T47D (cell line): Measurements from ENCODE around the gene COL4A5.
"Not testable (repeated sequence)": the region's sequence is repeated elsewhere in the genome, so short reads cannot be mapped to it uniquely, and the experiment has no call there.

Experiments
- DNase-seq, 2 experiments: peaks; one replicate each; pipeline versions ENCODE4 v3.0.0 to v3.0.0-alpha.2; 2011 to 2012; ENCODE audit warnings: low read depth in 1 of 2, low spot score in 1 of 2
- JUND ChIP-seq: IDR thresholded peaks from 2 replicates; pipeline ENCODE4 v1.6.1; 2012; ENCODE audit warnings: low read depth
- in situ Hi-C: cut with HindIII; loops from 2 replicates; pipeline ENCODE4 v1.10.0; 2016; ENCODE audit warnings: low sequenced_read_pairs, low pct_unique_long_range_greater_than_20kb

Gene COL4A5

DNA sequence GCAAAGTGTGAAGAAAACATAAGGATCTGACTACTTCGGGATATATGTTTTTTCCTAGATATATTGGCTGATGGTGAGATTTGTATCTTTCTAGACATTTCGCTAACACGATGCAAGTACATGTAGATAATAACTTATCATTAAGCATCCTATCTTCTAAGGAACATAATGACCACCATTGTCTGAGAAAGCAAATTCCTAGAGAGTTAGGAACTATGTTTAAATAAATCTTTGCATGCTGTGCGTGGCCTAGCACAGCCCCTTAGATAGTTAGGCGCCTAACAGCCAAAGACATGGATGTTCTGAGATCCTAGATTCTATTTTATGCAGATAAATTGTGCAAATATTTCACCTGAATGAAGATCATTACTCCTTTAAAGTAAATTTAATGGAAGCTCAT is 4.4 kb upstream of the COL4A5 start:
- TF ChIP-seq JUND, result no peak
- DNase-seq, result no peak
- in situ Hi-C loops, result no loop called here

DNA sequence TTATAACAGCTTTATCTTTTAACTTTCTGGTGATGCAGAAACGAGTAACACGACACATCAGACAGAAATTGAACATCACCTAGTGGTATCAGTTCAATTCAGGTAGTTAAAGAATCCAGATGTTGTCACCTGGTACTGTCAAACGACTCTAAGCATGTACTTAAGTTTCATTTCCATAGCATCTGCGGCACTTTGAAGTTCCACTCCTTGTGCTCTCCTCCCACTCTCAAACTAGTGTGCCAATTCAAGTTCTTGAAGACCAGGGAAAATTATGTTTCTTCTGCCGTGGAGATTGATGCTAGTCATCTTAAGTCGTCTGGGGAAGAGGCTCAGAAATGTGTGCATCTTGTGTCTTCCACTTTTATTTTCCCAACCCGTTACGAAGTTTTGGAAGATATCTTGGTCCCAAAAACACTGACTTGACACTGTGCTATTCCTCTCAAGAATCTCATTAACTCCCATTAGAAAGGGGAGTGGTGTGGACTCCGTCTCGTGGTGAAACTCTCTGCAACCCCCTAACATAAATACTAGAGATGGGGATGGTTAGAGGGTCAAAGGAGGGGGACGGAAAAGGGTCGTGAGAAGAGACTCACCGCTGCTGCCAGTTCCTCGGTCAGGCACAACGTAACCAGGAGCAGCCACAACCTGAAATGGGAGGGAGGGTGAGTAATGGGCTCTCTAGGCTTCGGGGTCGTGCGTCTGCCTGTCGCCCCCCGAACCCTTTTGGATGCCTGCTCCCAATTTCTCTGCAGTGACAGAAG is 2.1 kb upstream of the COL4A5 start:
- DNase-seq, result no peak
- TF ChIP-seq JUND, result no peak
- in situ Hi-C loops, result no loop called here

DNA sequence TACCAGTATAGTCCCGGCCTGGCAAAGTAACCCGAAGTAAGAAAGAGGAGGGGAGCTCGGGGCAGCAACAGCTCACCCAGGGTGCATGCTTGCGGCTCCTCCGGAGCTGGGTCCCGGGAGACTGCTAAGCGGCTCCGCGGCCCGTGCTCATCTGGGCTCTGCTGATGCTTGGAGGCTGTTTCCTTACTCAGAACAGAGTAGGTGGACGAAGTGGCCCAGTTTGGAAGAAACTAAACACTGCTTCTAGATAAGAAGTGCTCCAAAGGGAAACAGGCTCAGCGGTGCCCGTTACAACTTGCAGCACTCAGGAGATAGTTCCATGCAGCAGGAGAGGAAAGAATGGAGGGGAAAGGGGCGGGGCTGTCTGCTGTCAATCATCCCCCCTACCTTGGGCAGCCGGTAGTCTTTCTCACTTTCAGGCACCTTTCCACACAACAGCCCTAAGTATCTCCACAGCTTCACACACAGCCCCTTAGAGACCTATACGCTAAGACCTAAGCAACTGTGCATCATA is 1.5 kb upstream of the COL4A5 start, which contains the start of gene COL4A6:
COL4A6 (minus strand) TSS at position 313 of the 514 bp plus-strand sequence; CDS start at position 87, 226 bp downstream.
- TF ChIP-seq JUND, result no peak
- peak in 1 of 2 experiments; percentile 17 for DNase-seq
- in situ Hi-C loops, result no loop called here

DNA sequence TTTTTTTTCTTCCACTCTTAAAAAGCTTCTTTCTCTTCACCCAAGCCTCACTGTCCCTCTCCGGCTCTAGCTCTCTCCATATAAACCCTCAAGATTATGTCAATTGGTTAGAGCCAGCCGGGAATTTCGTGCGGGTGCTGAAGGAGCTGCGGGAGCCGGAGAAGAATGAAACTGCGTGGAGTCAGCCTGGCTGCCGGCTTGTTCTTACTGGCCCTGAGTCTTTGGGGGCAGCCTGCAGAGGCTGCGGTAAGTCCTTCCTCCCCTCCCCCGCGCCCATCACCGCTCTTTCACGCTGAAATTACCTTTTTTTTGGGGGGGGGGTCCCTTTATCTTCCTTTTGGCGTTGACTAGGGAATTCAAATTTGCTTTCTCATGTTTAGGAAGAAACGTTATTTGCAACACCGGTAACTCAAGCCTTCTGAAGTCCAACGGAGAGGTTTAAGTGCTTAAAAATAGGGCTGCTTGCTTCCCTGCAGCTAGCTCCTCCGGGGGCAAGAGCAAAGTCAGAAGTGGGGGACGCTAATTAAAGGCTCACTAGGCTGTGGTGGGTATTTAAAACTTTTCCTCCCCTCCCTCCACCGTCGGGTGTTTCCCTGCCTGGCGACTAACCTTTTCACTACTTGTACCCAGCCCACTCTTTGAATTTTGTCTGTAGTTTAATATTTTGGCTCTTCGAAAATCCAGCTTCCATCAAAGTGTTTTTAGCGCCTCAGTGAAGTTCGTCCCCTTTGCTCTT is 491 bp downstream of the COL4A5 start:
- DNase-seq, result peak in 1 of 2 experiments; percentile 12
- no peak for TF ChIP-seq JUND
- in situ Hi-C loops, result no loop called here

DNA sequence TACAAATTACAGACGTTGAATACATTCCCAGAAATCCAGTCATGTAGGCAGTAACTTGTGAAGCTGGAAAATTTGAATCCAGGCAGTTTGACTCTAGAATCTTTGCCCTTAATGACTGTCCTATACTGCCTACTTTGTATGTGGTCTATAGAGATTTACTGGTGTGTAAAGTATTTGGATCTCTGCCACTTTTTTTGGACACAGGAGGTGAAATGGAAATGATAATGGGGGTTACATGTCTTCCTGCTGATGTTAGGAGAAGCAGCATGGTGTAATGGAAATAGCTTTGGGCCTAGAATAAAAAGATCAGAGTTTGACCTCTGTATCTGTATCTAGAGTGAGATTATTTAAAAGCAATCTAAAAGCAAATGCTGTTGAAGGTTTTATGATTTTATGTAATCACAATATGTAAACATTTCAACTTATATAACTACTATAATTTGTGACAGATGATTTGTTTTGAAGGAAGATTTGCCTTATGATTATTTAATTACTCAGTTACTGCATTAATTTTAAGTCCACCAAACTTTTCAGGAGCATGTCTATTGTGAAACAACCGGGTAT is 3.3 kb downstream of the COL4A5 start:
- DNase-seq, result no peak
- in situ Hi-C loops, result no loop called here
- TF ChIP-seq JUND, result no peak

DNA sequence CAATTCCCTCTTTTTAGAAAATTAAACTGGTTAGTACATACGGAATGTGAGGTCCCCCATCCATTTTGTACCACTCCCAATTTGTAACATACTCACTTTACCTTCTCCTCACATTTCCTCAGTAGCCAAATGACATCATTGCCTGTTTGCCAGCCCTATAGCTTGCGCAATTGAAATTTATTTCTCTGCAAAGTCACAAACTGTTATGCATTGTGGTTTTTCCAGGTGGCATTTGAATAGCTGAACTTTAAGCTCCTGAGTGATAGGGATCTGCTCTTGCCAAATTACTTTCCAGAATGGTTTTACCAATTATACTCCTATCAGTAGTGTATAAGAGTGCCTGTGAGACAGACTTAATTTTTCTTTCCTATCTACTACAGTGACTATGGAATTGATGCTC is 7.7 kb downstream of the COL4A5 start:
- in situ Hi-C loops, result no loop called here
- no peak for TF ChIP-seq JUND
- no peak for DNase-seq

DNA sequence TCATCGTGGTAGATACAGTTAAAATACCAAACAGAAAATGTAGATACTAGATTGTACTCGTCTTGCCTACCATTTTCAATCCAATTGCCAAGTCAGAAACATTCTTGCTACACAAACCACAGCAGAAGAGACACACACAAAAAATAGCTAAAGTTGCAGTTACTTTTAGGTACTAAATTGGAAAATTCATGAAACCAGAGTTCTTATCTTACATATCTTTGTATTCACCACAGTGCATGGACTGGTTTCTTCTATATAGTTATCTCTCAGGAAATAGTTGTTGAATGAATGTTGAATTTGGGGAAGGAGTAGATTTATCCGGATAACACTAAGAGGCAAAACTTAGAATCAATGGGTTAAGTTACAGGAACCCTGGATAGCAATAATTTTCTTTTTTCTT is 14.2 kb downstream of the COL4A5 start:
- no peak for TF ChIP-seq JUND

DNA sequence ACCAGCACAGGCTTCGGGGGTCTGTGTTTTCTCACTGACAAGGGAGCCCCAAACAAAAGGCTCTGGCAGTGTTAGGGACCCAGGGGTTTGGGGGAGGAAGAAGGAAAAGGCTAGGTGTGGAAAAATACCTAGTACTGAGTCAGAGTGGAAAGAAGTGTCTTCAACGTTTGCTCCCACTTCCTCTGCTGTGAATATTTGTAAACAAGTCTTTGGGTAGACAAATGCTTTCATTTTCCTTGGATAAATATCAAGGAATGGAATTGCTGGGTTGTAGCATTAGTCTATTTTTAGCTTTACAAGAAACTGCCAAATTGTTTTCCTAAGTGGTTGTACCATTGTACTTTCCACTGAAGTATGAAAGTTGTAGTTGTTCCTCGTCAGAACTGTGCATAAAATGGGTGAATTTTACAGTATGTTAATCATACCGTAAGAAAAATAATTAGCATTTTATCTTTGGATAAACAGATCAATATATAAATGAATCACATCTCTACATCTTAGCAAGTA is 17.4 kb downstream of the COL4A5 start:
- DNase-seq, result no peak
- in situ Hi-C loops, result no loop called here
- no peak for TF ChIP-seq JUND

More for the DNA sequence above, 14.2 kb downstream of the COL4A5 start:
- DNase-seq, result no peak
- in situ Hi-C loops, result no loop called here

DNA sequence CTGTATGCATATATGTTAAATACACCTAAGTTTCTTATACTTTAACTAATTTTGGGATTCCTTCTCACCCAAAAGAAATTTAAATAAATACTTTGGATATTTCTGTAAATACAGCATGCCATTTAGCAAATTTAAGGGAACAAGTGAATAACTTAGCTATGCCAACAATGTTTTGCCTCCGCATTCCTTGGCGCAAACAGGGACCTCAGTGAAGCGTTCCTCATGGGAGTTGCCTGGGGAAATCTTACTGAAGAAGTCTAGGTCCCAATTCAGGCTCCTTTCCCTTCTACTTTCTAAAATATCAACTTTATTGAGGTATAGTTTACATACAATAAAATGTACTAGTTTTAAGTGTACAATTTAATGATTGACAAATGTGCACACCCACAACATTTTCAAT is 25.0 kb downstream of the COL4A5 start:
- in situ Hi-C loops, result no loop called here
- DNase-seq, result peak in 1 of 2 experiments; percentile 57
- no peak for TF ChIP-seq JUND

DNA sequence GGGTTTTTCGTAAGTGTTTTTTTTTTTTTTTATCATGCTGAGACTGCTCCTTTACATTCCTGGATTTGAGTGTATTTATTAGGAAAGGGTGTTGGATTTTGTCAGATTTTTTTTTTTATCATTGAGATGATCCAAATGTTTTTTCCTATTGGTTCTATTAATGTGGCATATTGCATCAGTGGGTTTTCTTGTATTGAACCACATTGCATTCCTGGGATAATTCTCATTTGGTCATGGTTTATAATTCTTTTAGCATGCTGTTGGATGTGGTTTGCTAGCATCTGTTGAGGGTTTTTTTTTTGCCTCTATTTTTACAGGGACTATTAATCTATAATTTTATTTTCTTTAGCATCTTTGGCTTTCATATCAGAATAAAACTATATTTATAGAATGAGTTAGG is 28.8 kb downstream of the COL4A5 start:
- no peak for DNase-seq
- TF ChIP-seq JUND, result no peak
- in situ Hi-C loops, result no loop called here

DNA sequence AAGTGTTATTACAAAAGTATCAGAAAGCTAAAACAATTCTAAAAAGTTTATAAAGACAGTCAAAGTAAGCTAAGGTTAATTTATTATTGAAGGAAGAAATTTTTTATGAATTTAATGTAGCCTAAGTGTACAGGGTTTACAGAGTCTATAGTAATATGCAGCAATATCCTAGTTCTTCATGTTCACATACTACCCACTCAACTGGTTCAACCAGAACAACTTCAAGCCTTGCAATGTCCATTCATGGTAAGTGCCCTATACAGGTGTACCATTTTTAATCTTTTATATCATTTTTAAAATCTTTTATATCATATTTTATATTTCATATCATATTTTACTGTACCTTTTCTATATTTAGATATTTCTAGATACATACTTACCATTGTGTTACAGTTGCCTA is 34.3 kb downstream of the COL4A5 start:
- in situ Hi-C loops, result no loop called here
- TF ChIP-seq JUND, result no peak
- peak in 1 of 2 experiments; percentile 54 for DNase-seq

DNA sequence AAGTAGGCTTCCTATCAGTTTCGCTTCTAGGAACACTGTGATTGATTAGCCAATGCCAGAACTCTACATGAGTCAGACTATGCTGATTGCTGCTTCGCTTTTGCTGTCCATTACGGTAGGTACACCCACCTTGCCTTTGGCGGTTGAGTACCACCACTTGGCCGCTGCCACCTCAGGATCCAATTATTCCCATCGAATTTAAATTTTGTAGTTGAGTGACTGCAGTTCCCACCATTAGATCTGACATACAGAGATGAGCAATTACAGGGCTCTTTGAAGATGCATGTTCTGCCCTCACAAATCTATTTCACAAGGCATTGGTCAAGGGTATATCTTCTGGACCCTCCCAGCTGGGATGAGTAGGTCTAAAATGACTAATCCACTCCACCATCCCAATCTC is 41.9 kb downstream of the COL4A5 start:
- DNase-seq, in situ Hi-C loops: not testable (repeated sequence)

DNA sequence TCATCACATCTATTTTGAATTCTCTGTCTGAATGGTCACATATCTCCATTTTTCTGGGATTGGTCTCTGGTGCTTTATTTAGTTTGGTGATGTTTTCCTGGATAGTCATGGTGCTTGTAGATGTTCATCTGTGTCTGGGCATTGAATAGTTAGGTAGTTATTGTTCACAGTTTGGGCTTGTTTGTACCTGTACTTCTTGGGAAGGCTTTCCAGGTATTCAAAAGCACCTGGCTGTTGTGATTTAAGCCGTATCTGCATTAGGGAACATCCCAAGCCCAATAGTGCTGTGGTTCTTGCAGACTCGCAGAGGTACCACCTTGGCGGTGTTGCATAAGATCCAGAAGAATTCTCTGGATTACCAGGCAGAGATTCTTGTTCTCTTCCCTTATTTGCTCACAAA is 44.6 kb downstream of the COL4A5 start:
- DNase-seq, result no peak
- in situ Hi-C loops, result no loop called here
- no peak for TF ChIP-seq JUND
